NCI-H446 (cell line): Measurements from ENCODE around the gene NCEH1.
"Not testable (repeated sequence)": the region's sequence is repeated elsewhere in the genome, so short reads cannot be mapped to it uniquely, and the experiment has no call there.

ENCODE experiments used
- DNase-seq, 2 experiments: peaks; one replicate each; lab custom pipeline; 2025; lab: John Stamatoyannopoulos, UW

The NCEH1 gene

GRCh38 chr3:172710664-172711453 lies at the start of gene NCEH1:
TSS of gene NCEH1 (minus strand) at chr3:172711067. CDS start at chr3:172710984, 83 bp downstream.
- DNase-seq = peak; percentile 73 to 89

- DNase-seq = not testable (repeated sequence)
Observed at GRCh38 chr3:172760416-172760815, 49.5 kb upstream of the NCEH1 start.

GRCh38 chr3:172753125-172753524 lies 42.3 kb upstream of the NCEH1 start:
- DNase-seq = no peak

- no peak for DNase-seq
Observed at GRCh38 chr3:172752651-172753050, 41.8 kb upstream of the NCEH1 start.

- peak in 1 of 2 experiments; percentile 17 for DNase-seq
Observed at GRCh38 chr3:172751175-172751704, 40.4 kb upstream of the NCEH1 start.

GRCh38 chr3:172750368-172751174 lies 39.7 kb upstream of the NCEH1 start, which contains the start of gene ECT2:
TSS of gene ECT2 (plus strand) at chr3:172750726. CDS start at chr3:172754531, 3,805 bp downstream.
- peak; percentile 99 to 100 for DNase-seq

- DNase-seq = no peak
Observed at GRCh38 chr3:172750069-172750367, 39.2 kb upstream of the NCEH1 start.

- DNase-seq = no peak
Observed at GRCh38 chr3:172749230-172749965, 38.5 kb upstream of the NCEH1 start.

GRCh38 chr3:172746475-172746874 lies 35.6 kb upstream of the NCEH1 start:
- no peak for DNase-seq

GRCh38 chr3:172739462-172739861 lies 28.6 kb upstream of the NCEH1 start:
- no peak for DNase-seq

- no peak for DNase-seq
Observed at GRCh38 chr3:172735014-172735413, 24.1 kb upstream of the NCEH1 start.

GRCh38 chr3:172726380-172726779 lies 15.5 kb upstream of the NCEH1 start:
- no peak for DNase-seq

- DNase-seq = not testable (repeated sequence)
Observed at GRCh38 chr3:172722536-172723040, 11.7 kb upstream of the NCEH1 start.

GRCh38 chr3:172717493-172718088 lies 6.7 kb upstream of the NCEH1 start:
- peak in 1 of 2 experiments; percentile 22 for DNase-seq

GRCh38 chr3:172716476-172716875 lies 5.6 kb upstream of the NCEH1 start:
- DNase-seq = no peak

GRCh38 chr3:172713316-172713715 lies 2.4 kb upstream of the NCEH1 start:
- DNase-seq = no peak

GRCh38 chr3:172711454-172711795 lies 558 bp upstream of the NCEH1 start:
- DNase-seq = no peak

- peak in 1 of 2 experiments; percentile 23 for DNase-seq
Observed at GRCh38 chr3:172709774-172710663, 848 bp downstream of the NCEH1 start.

- no peak for DNase-seq
Observed at GRCh38 chr3:172708921-172709773, 1.7 kb downstream of the NCEH1 start.

- DNase-seq = no peak
Observed at GRCh38 chr3:172707967-172708366, 2.9 kb downstream of the NCEH1 start.
